GM21528 (cell line): Measurements from ENCODE around the gene ACTG1.

Experiments
- ATAC-seq: cut with Tn5 transposase; IDR thresholded peaks from one replicate; pipeline ENCODE4 v1.9.1; 2021; ENCODE audit warnings: mild to moderate bottlenecking, moderate library complexity; ENCODE audit not compliant: unreplicated experiment, low FRiP score

The ACTG1 gene

GRCh38 chr17:81518785-81519283 is 6.2 kb upstream of the ACTG1 start:
- no peak for ATAC-seq

- no peak for ATAC-seq
Observed at GRCh38 chr17:81518113-81518784, 5.7 kb upstream of the ACTG1 start.

- ATAC-seq = no peak
Observed at GRCh38 chr17:81517339-81518112, 4.9 kb upstream of the ACTG1 start.

- no peak for ATAC-seq
Observed at GRCh38 chr17:81517009-81517338, 4.4 kb upstream of the ACTG1 start.

- no peak for ATAC-seq
Observed at GRCh38 chr17:81516439-81516838, 3.8 kb upstream of the ACTG1 start.

GRCh38 chr17:81515530-81516041 is 3.0 kb upstream of the ACTG1 start:
- ATAC-seq = no peak

GRCh38 chr17:81514739-81515529 is 2.3 kb upstream of the ACTG1 start:
- ATAC-seq = no peak

GRCh38 chr17:81514489-81514738 is 1.8 kb upstream of the ACTG1 start:
- no peak for ATAC-seq

- ATAC-seq = no peak
Observed at GRCh38 chr17:81513753-81514488, 1.3 kb upstream of the ACTG1 start.

GRCh38 chr17:81513372-81513752 is 763 bp upstream of the ACTG1 start:
- peak; percentile 1 for ATAC-seq

GRCh38 chr17:81511804-81512561 is 616 bp downstream of the ACTG1 start:
- peak; percentile 1 for ATAC-seq

- no peak for ATAC-seq
Observed at GRCh38 chr17:81511554-81511803, 1.1 kb downstream of the ACTG1 start.

- ATAC-seq = no peak
Observed at GRCh38 chr17:81510785-81511553, 1.6 kb downstream of the ACTG1 start.

GRCh38 chr17:81509972-81510784 is 2.4 kb downstream of the ACTG1 start:
- no peak for ATAC-seq

- ATAC-seq = no peak
Observed at GRCh38 chr17:81509207-81509971, 3.2 kb downstream of the ACTG1 start.

- ATAC-seq = no peak
Observed at GRCh38 chr17:81508639-81509206, 3.9 kb downstream of the ACTG1 start.

GRCh38 chr17:81503619-81504018 is 9.0 kb downstream of the ACTG1 start:
- no peak for ATAC-seq
